GM19193 (cell line): ENCODE data around the gene SPEM1.

ENCODE experiments used
- POLR2A ChIP-seq: IDR thresholded peaks from 4 replicates; pipeline ENCODE4 v1.6.1; 2011; ENCODE audit not compliant: insufficient read depth, insufficient read length; ENCODE audit errors: extremely low read depth

Gene SPEM1

GRCh38 chr17:7440113-7440833, 20.1 kb downstream of the SPEM1 start:
- no peak for TF ChIP-seq POLR2A

DNA sequence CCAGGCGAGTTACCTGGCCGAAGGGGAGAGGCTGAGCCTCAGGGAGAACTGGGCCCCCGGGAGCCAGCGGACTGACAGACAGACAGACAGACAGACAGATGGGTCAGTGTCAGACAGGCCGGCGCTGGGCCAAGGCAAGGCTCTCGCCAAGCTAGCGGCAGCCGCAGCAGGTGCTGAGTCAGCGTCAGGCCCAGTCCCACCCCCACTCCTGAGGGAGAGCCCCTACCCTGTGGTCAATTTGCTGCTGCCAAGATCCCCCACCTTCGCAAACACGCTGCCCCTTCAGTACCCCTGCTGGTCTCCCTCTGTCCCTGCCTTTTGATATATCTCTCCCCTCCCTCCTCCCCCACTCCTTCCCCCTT, 20.7 kb downstream of the SPEM1 start:
- TF ChIP-seq POLR2A = peak; percentile 5

- no peak for TF ChIP-seq POLR2A
These were observed 21.1 kb downstream of the SPEM1 start for GRCh38 chr17:7441266-7441665.

DNA sequence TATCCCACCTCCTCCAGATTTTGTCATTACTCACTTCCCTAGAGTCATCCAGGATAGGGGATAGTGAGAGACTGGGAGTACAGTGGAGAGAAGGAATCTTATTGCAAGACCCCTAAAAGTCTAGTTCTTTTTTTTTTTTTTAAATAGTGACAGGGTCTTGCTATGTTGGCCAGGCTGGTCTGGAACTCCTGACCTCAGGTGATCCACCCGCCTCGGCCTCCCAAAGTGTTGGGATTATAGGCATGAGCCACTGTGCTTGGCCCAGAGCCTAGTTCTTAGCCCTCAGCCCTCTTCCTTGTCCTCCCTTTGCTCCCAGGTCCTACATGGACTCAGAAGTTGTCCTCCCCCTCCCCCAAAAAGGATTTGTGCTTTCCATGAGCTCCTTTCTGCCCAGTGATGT, 22.0 kb downstream of the SPEM1 start:
- TF ChIP-seq POLR2A = no peak

DNA sequence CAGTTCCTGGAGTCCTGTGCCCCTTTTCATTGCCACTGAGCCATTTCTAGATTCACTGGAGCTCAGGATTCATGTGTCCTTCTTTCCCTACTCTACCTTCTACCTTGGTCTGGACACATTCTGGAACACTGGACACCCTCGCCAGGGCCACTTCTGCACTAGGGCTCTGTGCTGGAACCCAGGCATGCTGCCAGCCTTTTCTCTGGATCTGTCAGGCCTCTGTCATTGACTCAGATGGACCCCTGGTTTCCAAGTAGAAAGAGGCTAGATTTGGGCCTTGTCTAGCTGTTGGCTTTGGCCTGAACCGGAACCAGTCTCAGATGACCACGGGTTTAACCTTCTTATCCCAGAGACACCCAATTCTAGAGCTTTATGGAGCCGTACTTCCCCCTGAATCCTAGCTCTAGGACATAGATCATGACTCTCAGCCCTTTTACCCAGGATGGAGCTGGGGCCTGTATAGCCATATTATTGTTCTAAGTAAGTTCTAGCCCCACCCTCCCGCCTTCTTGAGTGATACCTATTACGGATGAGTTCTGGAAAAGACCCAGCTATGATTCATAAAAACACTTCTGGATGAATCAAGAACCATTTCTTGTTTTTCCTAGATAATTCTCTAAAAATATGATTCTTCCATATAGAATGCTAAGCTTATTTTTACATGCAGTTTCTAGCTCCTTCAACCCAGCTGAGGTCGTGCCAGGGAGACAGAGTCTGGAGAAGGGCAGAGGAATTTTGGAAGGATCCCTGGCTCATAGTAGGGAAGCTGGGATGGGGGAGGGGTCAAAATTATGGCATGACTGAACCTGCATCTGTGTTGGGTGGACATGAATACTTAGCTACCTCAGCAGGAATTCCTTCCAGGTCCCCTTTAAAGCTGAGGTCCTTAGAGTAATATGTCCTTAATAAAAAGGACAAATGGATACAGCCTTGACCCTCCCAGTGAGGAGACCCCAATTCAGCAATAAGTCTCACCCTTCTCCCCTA, 23.7 kb downstream of the SPEM1 start:
- no peak for TF ChIP-seq POLR2A

GRCh38 chr17:7444682-7445618, 24.8 kb downstream of the SPEM1 start, which contains the start of gene CHRNB1:
TSS of gene CHRNB1 (plus strand) at chr17:7445061. CDS start at chr17:7445128, 67 bp downstream.
- no peak for TF ChIP-seq POLR2A

DNA sequence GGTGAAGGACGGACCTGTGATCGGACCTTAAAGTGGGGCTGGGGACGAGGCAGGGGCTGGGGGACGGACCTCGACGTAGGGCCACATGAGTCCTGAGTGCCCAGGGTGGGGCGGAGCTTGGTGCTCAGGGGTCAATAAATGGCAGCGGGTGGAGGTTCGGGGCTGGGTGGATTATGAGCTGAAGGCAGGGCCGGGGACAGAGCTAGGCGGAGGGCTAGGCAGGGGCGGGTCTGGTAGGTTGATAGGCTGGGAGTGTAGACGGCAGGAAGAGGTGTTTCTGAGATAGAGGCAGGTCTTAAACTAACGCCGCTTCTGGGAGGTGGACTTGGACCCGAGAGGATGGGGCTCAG, 25.5 kb downstream of the SPEM1 start:
- TF ChIP-seq POLR2A = no peak

- no peak for TF ChIP-seq POLR2A
These were observed 28.3 kb downstream of the SPEM1 start for GRCh38 chr17:7448461-7448860.

GRCh38 chr17:7459961-7460545, 39.9 kb downstream of the SPEM1 start:
- TF ChIP-seq POLR2A = no peak

GRCh38 chr17:7460850-7461660, 40.9 kb downstream of the SPEM1 start:
- no peak for TF ChIP-seq POLR2A

- no peak for TF ChIP-seq POLR2A
These were observed 42.6 kb downstream of the SPEM1 start for GRCh38 chr17:7462474-7463371.

- TF ChIP-seq POLR2A = no peak
These were observed 43.3 kb downstream of the SPEM1 start for GRCh38 chr17:7463372-7463846.

DNA sequence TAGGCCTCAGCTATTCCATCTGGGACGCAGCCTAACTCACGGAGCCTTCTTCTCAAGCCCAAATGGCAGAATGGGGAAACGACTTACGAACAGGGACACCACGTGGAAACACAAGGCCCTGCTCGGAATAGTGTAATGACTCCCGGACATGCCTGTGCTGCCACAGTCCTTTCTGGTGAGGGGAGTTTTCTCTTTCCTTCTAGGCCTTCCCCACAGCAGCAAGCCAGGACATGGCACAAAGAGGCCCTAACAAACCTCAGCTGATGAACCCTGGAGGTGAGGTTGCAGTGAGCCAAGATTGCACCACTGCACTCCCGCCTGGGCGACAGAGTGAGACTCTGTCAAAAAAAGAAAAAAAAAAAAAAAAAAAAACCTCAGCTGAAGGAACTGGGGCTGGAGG, 44.0 kb downstream of the SPEM1 start:
- TF ChIP-seq POLR2A = no peak

DNA sequence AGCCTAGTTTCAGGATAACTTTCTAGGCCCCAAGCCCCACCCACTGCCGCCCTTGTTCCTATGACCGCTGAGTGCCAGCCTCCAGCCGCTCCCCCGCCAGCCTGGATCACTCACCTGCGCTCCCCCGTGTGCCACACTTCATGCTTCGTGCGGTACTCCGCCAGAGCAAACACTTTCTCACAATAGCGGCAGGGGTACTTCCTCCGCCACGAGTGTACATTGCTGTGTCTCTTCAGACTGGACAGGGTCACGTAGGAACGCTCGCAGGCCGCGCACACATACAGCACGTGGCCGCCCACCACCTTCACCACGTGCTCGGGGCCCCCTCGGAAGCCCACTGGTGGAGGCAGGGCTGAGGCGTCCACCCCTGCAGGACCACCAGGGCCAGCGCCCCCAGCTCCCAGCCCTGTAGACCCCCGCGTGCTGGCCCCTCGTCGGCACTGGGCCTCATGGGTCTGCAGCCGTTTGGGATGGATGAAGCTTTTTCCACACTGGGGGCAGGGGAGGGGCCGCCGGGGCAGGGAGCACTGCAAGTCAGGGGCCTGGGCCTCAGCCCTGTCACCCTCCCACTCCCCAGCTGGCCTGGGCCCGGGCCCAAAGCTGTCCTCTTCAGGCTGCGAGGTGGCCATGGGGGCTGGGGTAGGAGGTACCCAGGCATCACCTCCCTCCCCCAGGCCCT, 45.6 kb downstream of the SPEM1 start:
- TF ChIP-seq POLR2A = no peak
